GM18858 (cell line): ENCODE measurements around the gene NOL4L.

Experiments
- ATAC-seq: cut with Tn5 transposase; IDR thresholded peaks from one replicate; pipeline ENCODE4 v1.9.1; 2021; ENCODE audit not compliant: unreplicated experiment

The NOL4L gene

DNA sequence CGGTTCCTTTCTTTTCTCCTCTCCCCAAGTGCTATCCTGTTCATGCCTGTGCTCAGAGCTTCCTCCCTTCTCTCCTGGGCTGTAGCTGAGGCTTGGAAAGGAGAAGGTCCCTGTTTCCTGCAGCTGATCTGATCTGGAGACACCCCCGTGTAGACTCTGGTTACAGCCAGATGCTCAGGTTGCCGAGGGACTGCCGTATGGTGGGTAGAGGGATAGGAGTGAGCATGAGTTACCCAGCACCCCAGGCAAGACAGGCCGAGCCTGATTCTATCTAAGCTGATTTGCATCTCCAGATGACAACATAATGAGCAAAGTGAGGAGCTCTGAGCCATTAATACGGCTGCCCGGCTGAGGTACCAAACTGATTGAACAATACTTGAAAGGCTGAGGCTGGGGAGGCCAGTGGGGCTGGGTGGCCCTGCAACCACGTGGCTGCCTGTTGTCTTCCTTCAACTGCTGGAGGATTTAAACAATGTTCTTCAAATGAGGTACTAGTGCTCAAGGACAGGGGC lies 135.2 kb downstream of the NOL4L start:
- no peak for ATAC-seq

DNA sequence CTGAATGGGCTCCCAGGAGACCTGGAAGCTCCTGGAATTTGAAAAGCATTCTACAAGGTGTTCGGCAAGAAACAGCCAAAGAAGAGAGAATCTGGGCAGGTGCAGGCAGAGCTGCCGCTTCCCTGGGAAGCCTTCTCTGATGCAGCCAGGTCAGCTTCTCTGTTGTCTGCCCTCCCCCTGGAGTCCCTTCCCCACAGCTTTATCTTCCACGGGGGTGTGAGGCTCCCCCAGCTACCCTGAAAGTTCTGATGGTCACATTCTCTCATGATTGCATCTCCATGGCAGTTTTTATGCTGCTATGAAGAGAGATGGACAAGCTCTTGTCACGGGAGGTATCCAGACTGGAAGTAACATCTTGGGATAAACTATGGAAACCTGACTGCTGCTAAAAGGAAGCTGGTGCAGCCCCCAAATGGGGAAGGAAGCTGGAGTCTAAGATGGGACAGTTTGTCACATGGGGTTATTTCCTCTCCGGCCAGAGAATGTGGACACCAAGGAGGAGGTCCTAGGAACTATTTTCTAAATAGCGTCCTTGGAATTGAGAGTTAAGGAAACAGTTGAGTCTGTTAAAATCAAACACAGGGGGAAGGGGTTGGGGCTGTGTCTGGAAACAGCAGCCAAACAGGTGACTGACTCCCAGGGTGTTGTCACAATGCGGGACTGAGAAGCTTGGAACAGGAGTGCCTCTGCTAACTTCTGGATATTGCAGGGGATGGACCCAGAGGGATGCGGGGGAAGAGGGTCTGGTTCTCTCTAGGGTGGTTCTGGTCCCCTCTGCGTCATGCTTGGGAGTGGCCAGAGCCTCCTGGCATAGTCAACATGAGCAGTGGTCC lies 135.9 kb downstream of the NOL4L start:
- ATAC-seq, result no peak

DNA sequence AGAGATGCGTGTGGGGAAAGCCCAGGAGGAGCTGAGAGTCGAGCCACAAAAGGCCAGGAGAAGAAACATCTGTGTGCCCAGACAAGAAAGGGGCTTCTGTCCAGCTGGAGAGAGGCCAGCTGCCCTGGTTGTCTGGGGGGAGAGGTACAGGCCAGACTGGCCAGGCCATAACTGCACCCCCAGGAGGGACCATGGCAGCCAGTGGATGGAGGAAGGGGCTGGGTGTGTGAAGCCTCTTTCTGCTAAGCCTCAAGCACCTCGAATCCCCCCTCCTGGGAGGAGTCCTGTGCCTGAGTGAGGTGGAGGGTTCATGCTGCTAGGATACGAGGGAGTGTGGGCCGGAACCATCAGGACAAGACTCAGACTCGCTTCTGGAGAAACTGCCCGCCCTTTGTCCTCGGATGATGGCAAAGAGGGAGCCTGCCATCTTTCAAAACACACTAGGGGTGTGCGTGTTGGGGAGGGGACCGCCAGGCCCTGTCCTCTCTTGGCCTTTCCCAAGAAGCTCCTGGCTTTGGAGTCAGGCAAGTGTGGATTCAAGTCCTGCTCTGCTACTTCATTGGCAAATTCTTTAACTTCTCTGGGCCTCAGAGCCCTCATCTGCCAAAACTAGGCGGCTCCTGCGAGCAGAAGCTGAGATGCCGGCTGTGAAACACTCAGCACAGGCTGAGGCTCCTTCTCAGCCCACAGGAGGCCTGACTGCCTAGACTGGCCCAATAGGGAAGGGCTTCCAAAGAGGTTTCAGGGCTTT lies 136.7 kb downstream of the NOL4L start:
- ATAC-seq, result no peak

DNA sequence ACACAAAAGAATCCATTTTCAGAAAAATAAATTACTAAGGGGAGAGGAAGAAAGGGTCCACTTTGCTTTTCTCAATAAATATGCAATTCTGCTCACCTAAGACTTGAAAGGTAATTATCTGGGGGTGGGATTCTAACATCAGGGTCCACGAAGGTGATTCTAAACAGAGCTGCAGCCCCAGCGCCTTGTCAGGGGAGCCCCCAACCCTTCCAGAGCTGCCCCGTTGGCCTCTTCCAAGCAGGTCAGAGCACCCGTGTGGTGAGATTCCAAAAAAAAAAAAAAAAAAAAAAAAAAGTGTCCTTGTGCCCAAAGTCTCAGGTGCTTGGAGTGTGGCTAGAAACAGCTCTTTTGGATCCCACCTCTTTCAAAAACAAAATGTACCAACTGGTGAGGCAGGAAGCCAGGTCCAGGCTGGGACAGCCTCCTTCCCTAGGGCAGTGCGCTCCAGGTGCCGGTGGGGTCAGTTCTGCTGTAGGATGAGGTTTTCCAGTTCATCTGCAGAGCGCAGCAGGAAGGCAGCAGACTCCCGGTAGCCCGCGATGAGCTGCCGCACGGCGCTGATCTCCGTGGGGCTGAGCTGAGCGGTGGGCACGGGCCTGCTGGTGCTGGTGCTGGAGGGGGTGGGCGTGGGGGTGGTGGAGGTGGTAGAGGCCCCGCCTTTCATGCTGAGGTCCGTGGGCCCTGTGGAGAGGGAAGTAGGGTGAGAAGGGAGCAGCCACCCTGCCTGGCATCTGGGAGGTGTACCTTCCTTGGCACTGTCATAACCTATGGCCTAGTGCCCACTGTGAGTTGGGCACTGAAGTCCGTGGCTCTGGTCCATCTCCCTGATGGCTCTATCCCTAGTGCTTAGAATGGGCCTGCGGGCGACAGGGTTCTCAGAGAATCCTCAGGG lies 137.8 kb downstream of the NOL4L start:
- no peak for ATAC-seq

DNA sequence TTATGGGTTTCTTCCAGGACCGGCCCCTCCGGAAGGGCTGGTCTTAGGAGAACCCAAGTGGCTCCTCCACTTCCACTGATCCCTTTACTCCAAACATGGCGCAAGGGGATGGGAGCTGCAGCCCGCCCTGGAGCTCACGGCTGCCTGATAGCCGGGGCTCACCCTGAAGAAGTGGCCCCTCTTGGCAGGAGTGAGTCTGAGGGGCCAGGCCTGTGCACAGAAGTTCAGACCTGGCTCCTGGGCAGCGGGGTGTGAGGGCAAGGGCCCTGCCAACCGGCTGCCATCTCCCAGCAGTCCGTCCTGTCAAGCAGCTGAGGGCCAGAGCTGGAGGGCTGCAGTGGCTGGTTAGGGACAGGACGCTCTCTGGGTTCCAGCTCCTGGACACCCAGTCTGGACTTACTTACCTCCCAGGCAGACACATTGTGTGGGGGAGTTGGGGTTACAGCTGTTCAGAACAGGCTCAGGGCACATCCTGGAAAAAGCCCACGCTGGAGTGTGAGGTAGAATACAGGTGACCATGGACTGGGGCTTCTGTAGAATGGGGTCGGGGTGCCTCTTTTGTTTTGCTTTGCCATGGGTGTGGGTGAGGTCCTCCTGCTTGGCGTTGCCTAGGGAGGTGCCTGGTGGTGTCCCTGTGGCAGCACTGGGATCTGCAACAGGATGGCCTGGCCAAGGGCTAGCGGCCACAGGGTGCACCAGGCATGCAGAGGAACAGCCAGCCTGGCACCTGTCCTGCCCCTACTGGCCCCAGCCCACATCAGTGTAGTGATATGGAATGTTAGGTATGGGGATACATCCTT lies 138.6 kb downstream of the NOL4L start:
- no peak for ATAC-seq

DNA sequence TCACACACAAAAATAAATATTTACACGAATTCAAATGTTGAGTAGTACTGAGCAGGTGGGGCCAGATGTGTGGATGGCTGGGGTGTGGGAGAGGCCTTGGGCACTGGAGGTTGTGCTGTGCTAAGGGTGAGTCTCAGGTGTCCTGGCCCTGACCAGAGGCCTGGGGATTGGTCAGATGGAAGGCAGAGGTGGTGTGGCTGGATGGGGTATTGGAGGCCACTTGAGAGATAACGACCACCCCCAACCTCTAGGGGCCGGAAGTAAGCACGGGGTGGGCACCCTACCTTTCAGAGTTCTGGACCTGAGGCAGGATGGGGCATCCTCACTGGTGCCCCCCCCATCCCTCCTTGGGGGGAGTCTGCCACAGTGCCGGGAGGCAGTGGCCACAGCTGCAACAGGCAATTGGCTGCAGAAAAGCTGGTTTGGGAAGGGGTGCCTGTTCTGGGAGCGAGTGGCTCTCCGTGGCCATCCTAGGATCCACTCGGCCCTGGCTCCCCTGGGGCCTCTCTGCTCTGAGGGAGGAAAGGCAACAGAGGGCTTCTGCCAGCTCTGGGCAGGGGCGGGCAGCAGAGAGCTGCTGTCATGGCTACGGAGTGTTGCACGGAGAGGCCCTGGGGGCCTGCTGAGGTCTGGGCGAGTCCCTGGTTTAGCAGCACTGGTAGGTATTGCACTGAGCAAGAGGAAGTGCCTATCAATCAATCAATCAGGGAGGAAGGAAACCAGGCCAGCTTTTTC lies 139.4 kb downstream of the NOL4L start:
- no peak for ATAC-seq

DNA sequence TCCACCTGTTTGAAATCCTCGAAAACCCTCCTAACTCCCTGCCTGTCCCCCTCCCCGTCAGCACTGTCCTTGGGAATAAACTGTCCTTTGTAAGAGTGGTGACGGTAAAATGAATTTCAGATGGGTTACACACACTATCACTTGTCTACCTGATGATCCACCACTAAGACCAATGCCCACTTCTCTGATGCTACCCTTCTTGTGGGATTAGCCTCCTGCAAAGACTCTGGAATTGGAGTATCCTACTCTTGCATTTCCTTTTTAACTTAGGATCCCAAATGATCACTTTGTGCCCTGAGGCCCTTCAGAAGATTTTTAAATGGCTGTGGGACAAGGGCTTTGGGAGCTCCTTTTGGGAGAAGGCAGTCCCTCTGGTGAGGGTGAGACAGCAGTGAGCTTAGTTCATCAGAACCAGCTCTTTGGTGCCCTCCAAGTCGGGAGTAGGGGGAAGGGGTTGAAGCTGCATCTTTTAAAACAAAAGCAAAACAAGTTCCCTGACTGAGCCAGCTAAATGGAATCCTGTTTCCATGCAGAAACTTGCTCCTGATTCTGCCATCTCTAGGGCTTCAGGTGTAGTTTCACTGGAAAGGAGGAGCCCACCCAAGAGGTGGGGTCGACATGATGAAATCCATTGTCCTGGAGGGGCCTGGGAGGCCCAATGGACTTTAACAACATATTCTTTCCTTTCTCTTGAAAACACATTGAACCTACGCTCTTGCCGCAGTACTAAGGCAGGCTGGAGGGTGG lies 140.5 kb downstream of the NOL4L start:
- no peak for ATAC-seq

DNA sequence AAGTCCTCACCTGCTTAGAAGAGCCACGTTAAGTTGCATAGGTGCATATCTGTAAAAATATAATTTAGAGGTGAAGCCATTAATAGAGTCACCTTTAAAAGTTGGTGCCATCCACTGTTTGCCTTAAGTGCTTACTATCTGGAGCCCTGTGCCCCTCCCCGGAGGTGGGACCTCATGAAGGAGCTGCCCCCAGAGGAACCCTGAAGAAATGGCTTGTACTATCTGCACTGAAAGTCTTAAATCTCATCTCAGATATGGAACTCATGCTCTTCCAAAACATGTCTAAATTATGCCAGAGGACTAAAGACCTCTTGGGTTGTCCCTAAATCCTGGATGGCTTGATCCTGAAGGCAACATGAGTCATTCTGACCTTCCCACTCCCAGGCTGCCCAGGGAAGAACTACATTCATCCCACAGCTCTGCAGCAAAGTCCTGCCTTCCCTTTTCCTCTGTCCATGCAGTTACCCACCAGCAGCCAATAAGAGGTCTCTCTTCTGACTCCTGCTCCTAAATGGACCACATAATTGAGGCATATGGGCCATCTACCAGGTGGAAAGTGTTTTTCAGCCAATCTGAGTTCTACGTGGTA lies 141.7 kb downstream of the NOL4L start:
- ATAC-seq, result no peak

DNA sequence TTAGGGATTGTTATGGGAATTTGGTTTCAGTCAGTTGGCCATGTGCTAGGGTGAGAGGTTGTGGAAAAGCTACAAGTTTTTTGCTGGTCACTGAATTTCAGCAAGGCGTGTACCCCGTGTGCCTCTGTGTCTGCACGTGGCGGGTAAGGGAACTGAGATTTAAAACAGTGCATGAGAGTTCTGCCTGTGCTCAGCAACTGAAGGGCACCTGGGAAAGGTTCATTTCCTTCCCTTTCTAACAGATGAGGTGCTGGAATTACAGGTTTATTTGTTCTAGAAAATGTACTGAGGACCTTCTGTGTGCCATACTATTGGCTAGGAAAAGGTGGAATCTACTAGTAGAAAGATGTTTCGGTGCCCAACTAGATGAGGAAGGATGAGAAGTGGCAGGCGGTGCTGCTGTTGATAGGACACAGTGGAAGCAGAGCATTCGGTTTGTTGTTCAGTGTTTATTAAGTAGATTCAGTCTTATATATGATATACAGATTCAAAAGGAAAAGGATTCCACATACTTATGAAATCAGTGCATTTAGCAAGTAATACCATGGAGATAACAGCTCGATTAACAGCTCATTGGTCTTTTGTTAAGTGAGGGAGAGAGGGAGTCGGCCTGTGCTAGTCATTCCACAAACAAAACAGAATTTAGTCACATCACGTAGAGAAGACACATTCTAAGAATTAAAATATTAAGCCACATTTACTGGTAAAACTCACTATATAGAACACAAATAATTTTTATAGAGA lies 142.3 kb downstream of the NOL4L start:
- ATAC-seq, result no peak

DNA sequence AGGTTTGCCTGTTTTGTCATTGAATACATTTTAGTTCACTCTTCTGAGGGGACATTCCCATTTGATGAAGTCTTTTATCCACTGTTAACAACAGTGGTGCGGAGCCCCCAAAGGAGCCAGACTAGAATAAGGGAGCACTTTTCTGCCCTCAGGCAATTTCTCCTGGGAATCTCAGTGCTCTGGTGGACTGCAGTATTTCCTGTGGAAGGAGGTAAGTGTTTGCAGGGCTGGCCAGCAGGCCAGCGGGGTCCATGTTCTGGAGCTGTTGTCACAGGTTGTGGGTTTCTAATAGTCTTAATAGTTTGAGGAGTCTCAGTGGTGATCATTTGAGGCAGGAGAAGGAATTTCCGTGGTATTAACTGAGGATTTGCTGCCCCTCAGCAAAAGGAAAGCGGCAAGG lies 143.5 kb downstream of the NOL4L start:
- ATAC-seq, result no peak

DNA sequence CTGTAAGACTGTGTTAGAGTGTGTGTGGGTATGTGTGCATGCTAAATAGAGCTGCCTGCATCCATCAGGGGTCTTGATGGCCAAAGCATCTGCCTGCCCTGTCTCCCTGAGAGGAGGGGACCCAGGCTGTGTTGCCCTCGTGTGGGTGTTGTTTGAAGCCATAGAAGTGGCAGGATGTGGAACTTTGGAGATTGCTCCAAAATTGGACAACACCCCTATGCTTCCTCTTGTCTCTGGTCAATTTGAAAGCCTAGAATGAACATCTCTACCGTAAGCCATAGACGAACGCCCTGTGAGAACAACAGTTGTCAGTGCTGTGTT lies 144.4 kb downstream of the NOL4L start:
- ATAC-seq, result no peak

DNA sequence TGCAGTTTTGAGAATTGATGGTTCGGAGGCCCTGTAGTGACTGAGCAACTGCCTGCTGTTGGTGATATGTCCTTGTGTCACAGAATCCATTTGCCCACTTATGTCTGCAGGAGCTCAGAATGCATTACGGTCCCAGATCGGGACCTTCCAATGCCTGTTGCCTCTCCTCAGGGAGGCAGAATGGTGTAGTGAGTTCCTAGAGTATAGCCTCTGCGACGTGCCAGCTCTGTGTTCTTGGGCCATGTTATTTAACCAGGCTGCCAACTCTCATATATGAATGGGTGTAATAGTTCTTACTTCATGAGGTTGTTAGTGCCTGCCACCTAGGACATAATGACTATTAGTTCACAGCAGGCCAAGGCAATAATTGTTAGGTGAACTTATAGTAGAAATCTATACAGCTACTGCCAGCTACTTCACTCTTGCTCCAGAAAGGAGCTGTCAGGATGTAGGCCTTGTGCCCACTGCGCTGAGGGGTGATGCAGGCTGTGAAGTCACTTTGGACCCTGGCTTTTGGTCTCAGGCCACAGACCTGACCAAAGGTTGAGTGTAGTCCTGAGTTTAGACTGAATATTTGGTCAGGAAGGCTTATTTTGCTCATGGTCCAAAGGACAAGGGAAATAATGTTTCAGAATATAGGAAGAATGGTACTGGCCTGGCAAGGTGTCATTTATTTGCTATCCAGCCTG lies 144.9 kb downstream of the NOL4L start:
- no peak for ATAC-seq

DNA sequence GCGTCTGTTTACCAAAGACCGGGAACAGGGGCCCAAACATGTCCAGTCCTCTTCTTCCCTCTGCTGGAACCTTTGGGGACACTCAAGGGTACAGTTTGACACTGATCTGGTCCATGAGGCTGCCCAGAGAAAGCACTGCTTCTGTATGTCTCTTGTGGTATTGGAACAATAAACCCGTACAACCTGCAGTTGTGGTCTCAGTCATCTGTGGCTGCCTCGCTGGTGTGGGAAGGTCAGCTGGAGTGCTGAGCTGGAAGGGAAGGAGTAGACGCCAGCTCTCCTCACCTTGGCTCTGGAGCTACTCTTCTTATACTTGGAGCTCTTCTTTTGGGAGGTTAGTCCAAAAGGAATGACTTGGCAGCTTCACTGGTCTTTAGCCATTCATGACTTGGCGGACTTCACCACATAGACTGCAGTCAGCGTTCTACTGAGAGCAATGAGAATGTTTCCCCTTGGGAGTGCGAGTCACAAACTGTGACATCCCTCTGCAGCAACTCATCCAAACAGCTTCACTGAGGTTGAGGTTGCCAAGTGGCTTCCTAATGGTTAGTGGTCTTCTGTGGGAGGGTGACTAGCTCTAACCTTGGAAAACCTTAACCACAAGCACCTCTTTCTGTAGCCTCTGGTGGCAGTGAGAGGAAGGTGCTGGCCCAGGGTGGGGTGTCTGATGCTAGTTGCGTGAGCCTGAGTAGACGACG lies 145.9 kb downstream of the NOL4L start:
- no peak for ATAC-seq

DNA sequence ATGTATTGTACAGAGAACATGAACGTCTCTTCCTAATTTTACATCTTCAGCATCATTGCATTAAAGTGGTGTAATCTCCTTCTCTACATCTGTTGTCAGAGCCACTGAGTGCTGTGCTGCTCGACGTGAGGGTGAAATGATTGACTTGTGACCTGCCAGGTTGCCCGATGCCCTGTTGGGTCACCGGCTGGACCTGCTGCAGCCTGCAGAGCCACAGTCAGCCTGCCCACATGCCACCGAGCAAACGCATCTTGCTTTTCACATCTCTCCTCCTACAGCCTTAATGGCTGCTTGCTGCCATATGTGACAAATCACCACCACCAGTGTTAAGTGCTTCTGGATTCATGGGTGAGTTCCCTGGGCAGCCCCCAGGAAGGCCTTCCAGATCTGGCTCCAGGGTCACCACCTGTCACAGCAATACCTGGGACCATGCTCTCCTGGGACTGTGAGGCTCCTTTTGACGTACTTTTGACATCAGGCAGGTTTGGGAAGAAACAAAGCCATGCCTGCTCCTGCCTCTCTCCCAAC lies 146.7 kb downstream of the NOL4L start:
- no peak for ATAC-seq

DNA sequence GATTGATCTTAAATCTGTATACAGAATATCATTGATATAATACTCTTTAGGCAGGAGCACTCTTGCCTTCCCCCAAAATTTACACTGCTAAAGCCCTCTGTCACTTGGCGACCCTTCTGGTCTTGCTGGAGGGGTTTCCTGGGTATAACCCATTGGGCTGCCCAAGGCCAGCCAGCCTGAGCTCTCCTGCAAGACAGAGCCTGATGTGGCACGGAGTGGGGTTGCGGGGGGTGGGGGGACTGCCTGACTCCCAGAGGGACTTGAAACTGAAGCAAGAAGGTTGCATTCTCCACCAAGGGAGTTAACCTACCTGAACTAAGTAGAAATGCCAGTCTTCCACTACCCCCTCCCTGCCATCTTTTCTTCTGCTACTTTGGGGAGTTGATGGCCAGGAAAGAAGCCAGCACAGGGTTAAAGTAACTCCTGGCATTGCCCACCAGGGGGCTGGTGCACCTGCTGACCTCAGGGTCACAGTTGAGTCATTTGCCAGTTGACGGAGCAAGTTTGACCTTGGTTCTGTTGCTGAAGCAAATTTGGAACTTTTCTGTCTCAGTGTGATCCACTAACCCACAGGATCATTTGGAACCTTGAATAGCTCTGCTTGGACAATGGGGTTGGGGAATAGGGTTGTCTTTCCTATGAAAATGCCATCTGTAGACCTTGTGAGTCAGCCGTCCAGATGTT lies 147.6 kb downstream of the NOL4L start:
- no peak for ATAC-seq

DNA sequence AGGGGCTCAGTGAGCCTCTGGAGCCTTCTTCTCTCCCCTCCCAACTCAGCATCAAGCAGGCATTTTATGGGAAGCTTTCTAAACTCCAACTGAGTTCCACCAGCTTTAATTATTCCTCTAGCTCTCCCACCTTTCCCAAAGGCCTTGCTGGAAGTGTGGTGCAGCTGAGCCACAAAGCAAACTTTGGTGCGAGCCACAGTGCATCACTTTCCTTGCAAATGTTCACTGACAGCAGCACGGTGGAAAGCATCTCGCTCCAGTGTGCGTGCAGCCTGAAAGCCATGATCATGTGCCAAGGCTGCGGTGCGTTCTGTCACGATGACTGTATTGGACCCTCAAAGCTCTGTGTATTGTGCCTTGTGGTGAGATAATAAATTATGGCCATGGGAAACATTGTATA lies 148.2 kb downstream of the NOL4L start:
- no peak for ATAC-seq
